Esophagus muscularis mucosa (tissue), 4 donors: ENCODE measurements around the gene TREML1.

Experiments used
- CTCF ChIP-seq, 3 experiments: fragments of 200-600 bp in 2 of 3; fragments of 450-650 bp in 1 of 3; sonication (generic) in 2 of 3; IDR thresholded peaks; one replicate each; pipeline ENCODE4 v1.5.1; 2017 to 2019; ENCODE audit warnings: antibody characterized with exemption in 3 of 3, mild to moderate bottlenecking in 2 of 3, moderate library complexity in 1 of 3
- EP300 ChIP-seq: sonication (generic); formaldehyde crosslinking; IDR thresholded peaks from one replicate; pipeline ENCODE4 v1.6.1; 2017; ENCODE audit warnings: antibody characterized with exemption
- POLR2A ChIP-seq: fragments of 450-650 bp; IDR thresholded peaks from one replicate; pipeline ENCODE4 v1.6.1; 2017; ENCODE audit warnings: antibody characterized with exemption, moderate library complexity, mild to moderate bottlenecking, low read depth
- POLR2AphosphoS5 ChIP-seq, 2 donors: sonication (generic); formaldehyde crosslinking; IDR thresholded peaks; one replicate each; pipeline ENCODE4 v1.6.1; 2017; ENCODE audit warnings: antibody characterized with exemption in 2 of 2

DNA sequence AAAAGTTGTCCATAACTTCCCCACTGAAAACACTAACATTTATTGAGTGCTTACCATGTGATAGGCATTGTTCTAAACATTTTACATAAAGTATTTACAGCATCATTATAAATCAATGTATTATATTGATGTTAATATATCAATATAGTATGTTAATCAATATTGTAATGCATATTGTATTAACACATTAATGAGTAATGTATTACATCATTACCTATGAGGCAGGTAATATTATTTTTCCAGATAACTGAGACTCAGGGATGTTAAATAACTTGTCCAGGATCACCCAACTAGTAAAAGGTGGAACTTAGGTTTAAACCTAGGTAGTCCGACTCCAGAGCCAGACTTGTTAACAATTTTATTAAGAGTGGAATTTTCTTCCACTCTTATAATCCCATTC lies 20.9 kb upstream of the TREML1 start:
- no peak for TF ChIP-seq CTCF (IDR thresholded peaks at IDR 0.05)
- no peak for TF ChIP-seq EP300
- no peak for TF ChIP-seq POLR2AphosphoS5 (IDR thresholded peaks at IDR 0.05)
- TF ChIP-seq POLR2A: no peak
